ENCODE results near the gene RGPD6.
"Not testable (repeated sequence)": the region's sequence is repeated elsewhere in the genome, so short reads cannot be mapped to it uniquely, and the experiment has no call there.

The RGPD6 gene

DNA sequence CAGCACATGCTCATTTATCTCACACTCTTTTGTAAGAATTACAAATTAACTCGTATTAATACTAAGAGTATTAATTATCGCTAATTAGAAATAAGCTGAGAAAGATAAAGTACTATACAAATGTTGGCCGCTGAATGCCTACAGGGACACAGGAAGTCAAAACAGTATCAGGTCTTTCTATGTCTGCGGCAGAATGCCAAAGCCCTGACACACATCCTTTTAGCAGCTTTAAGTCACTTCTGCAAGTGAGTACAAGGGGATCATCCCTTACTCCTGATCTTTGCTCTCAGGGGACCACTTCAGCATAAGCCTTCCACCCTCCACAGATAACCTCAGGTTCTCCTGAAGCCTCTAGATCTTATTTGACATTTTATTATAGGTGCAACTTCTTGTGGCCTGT lies 94.3 kb downstream of the RGPD6 start:
- DNase-seq (ENCODE audit: extremely low read depth in 1 of 2, low read depth in 1 of 2): not testable (repeated sequence)

DNA sequence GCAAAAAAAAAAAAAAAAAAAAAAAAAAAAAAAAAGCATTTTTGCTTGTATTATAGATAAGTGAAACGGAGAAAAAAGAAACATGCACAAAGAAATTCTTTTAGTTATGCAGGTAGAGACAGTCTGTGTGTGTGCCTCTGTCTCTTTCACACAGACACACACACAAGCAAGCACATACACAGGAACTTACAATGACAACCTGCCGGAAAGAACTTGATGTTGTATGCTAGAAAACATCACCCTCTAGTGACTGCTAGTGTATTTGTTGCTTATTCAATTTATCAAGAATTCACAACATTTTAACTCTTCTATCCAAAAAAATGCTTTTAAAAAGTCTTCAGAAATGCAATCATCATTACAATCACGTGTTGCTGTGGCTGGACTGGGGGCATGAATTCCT lies 95.8 kb downstream of the RGPD6 start:
- not testable (repeated sequence) for DNase-seq (ENCODE audit: extremely low read depth in 1 of 2, low read depth in 1 of 2)

DNA sequence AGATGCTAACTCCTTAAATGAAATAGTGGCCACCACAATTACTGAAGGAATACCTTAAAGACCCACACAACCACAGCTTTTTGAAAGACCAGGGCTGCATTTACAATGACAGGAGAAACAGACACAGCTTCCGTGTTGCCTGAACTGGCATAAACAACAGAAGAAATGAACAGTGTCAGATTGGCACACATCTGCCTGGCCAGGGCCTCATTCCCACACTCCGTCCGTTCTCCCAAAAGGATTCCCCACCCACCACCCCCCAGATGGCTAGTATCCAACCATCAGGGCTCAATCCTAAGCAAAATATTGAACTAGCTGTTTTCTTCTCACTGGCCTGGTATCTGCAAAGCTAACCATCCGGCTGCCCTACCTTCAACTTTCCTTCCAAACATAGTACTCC lies 96.9 kb downstream of the RGPD6 start:
- not testable (repeated sequence) for DNase-seq (ENCODE audit: extremely low read depth in 1 of 2, low read depth in 1 of 2)

GRCh38 chr2:110477370-110477769 lies 99.7 kb downstream of the RGPD6 start:
- not testable (repeated sequence) for DNase-seq (ENCODE audit: extremely low read depth in 1 of 2, low read depth in 1 of 2)

DNA sequence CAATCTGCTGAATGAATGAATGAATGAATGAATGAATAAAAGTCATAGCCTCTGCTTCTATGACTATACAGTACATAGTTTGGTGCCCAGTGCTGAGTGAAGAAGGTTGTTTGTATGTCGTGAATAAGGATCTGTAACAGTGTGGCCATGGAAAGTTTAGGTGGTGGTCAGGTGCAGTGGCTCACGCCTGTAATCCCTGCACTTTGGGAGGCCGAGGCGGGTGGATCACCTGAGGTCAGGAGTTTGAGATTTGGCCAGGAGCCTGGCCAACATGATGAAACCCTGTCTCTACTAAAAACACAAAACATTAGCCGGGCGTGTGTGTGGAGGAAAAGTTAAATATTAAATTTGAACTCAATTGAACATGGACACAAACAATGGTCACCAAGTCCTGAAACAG lies 100.1 kb downstream of the RGPD6 start:
- DNase-seq (ENCODE audit: extremely low read depth in 1 of 2, low read depth in 1 of 2): not testable (repeated sequence)

GRCh38 chr2:110475627-110476359 lies 101.2 kb downstream of the RGPD6 start:
- not testable (repeated sequence) for DNase-seq (ENCODE audit: extremely low read depth in 1 of 2, low read depth in 1 of 2)

- not testable (repeated sequence) for DNase-seq (ENCODE audit: extremely low read depth in 1 of 2, low read depth in 1 of 2)
Observed at GRCh38 chr2:110474898-110475297, 102.1 kb downstream of the RGPD6 start.

DNA sequence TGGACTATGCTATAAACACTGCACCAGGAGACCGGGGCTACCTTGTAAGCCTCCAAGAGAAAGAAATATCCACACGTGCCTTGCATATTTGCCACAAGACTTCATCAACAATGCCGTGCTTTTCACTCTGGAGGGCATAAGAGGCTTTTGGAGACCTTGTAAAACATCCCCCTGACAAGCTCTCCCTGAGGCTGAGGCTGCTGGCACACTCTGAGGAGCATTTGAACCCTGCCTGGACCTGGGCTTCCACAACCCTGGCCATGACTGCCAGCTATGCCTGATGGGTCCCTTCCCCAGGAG lies 104.0 kb downstream of the RGPD6 start:
- DNase-seq (ENCODE audit: extremely low read depth in 1 of 2, low read depth in 1 of 2): not testable (repeated sequence)

- not testable (repeated sequence) for DNase-seq (ENCODE audit: extremely low read depth in 1 of 2, low read depth in 1 of 2)
Observed at GRCh38 chr2:110472171-110473058, 104.6 kb downstream of the RGPD6 start, which contains the start of gene LIMS4. Gene LIMS4 (minus strand): TSS chr2:110472816. CDS start chr2:110472778, 38 bp downstream.

DNA sequence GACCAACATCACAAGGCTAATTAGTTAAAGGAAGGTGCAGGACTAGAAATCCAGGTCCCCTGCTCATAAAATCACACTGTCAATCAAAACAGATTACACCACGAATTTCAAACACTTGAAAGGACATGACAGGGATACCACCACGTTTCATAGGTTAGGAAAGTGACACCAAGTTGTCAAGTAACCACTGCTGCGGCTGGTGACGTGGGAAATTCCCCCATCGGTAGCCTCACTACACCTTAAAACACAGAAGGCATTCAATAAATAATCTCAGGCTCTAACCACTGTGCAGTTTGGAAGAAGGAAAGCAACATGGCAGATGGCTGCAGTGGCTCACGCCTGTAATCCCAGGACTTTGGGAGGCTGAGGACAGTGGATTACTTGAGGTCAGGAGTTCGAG lies 108.1 kb downstream of the RGPD6 start:
- DNase-seq (ENCODE audit: extremely low read depth in 1 of 2, low read depth in 1 of 2): not testable (repeated sequence)

GRCh38 chr2:110465312-110465711 lies 111.7 kb downstream of the RGPD6 start:
- DNase-seq (ENCODE audit: extremely low read depth in 1 of 2, low read depth in 1 of 2): not testable (repeated sequence)

All from stimulated activated CD8-positive, alpha-beta memory T cell treated with anti-CD3 and anti-CD28 coated beads, Interleukin-7, amount 100 ng/mL, for 48 hours (primary cell).